GM23248 (cell line): ENCODE measurements around the gene TNFSF13.

Source experiments
- EZH2 ChIP-seq: fragments of 200-600 bp; sonication (generic); IDR thresholded peaks from 2 replicates; pipeline ENCODE4 v1.6.1; 2018; ENCODE audit warnings: antibody characterized with exemption, mild to moderate bottlenecking; ENCODE audit not compliant: insufficient read depth, poor library complexity, severe bottlenecking
- EZH2phosphoT487 ChIP-seq: fragments of 200-600 bp; sonication (generic); IDR thresholded peaks from 2 replicates; pipeline ENCODE4 v1.6.1; 2018; ENCODE audit warnings: antibody characterized with exemption, moderate library complexity, mild to moderate bottlenecking, low read depth; ENCODE audit not compliant: insufficient read depth

DNA sequence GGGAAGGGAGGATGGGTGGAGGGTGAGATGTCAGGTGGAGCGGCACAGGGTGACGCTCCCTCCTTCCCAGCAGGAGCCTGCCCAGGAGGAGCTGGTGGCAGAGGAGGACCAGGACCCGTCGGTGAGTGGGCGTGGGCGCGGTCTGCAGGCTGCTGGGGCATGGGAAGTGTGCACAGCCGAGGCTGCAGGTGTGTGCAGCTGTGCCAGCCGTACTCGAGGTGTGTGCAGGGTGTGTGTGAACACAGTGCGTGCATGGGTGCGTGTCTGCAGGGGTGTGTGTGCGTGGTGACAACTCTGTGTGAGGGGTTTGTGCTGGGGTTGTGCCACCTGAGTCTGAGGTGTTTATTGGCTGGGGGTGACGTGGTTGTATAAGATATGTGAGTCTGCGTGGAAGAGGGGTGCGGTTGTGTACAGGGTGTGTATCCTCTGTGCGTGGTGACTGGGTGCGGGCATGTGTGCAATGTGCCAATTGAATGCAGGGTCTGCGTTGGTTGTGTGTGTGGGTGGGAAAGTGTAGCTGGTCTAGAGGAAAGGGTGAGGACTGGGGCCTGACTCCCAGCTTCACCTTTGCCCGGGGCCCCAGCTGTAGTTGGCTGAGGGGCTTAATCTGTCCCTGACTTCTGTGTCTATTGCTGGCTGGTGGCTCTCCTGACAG, 9.0 kb upstream of the TNFSF13 start:
- TF ChIP-seq EZH2 (no peak), EZH2phosphoT487 (no peak)
